NCI-H2029 treated with DMSO at 0.1 percent for 48 hours (cell line): ENCODE measurements around the gene MED9.
A peak's percentile ranks its signal among the peaks of the same experiment; 100 is the strongest.

ENCODE experiments used
- DNase-seq: peaks from one replicate; lab custom pipeline; 2025; lab: John Stamatoyannopoulos, UW

The MED9 gene

GRCh38 chr17:17537311-17538099, 60.7 kb downstream of the MED9 start:
- DNase-seq = no peak

GRCh38 chr17:17538417-17539391, 61.9 kb downstream of the MED9 start:
- peak; percentile 89 for DNase-seq

- no peak for DNase-seq
These were observed 62.8 kb downstream of the MED9 start for GRCh38 chr17:17539591-17539990.

GRCh38 chr17:17540278-17540906, 63.6 kb downstream of the MED9 start:
- DNase-seq = no peak

- no peak for DNase-seq
These were observed 64.3 kb downstream of the MED9 start for GRCh38 chr17:17540935-17541639.

GRCh38 chr17:17541640-17542001, 64.8 kb downstream of the MED9 start:
- no peak for DNase-seq
